ENCODE data around the gene XK.

Gene XK

GRCh38 chrX:37779857-37780256 lies 94.3 kb downstream of the XK start, which contains the start of gene CYBB:
TSS of gene CYBB (plus strand) at chrX:37780059. CDS start at chrX:37780078, 19 bp downstream.
- Histone ChIP-seq H3K79me1 (ENCODE audit: low read length) (no peaks in the 10 kb centered on the region), H2BK5ac (ENCODE audit: low read depth, low read length, poor library complexity) (no peak within 1 kb of the TSS), H3K14ac (ENCODE audit: low read length) (no peak within 1 kb of the TSS), H2BK120ac (ENCODE audit: insufficient read depth, low read length, poor library complexity) (no peak within 1 kb of the TSS), H3K18ac (ENCODE audit: low read length) (no peak within 1 kb of the TSS), H3K27me3 (ENCODE audit: insufficient read depth, low read length) (no peaks in the 10 kb centered on the region), H2AK5ac (ENCODE audit: low read length) (no peak within 1 kb of the TSS), H4K91ac (ENCODE audit: low read depth, low read length) (no peak within 1 kb of the TSS), H3K9ac (ENCODE audit: low read length) (no peak within 1 kb of the TSS), H3K4me1 (ENCODE audit: control insufficient read depth in 1 of 2, insufficient read depth in 2 of 2, low read length in 2 of 2) (no peaks in the 10 kb centered on the region), H4K12ac (ENCODE audit: low read depth, low read length) (no peak within 1 kb of the TSS), H3K4ac (ENCODE audit: low read depth, low read length) (no peak within 1 kb of the TSS), H3K4me2 (ENCODE audit: low read length) (no peak within 1 kb of the TSS), H3K23ac (ENCODE audit: low read length) (no peak within 1 kb of the TSS), H2BK12ac (ENCODE audit: low read length) (no peak within 1 kb of the TSS), H3K79me2 (ENCODE audit: control insufficient read depth, insufficient read depth, low read length, poor library complexity) (no peaks in the 10 kb centered on the region), H2AFZ (ENCODE audit: insufficient read depth, low read length, poor library complexity) (no peak within 1 kb of the TSS), H3K4me3 (ENCODE audit: low read depth, low read length) (no peak within 1 kb of the TSS), H4K8ac (ENCODE audit: low read depth, low read length) (no peak within 1 kb of the TSS), H3K9me3 (ENCODE audit: insufficient read depth, low read depth, low read length) (no peaks in the 10 kb centered on the region), H3K27ac (ENCODE audit: low read depth, low read length) (no peak within 1 kb of the TSS), H3K36me3 (ENCODE audit: control insufficient read depth in 1 of 2, insufficient read depth in 2 of 2, low read length in 2 of 2) (no peaks in the 10 kb centered on the region)
- DNase-seq, result no peak
- no CpG with 5 or more reads among the region's 2 CpGs for WGBS (ENCODE audit: extremely low coverage, insufficient coverage, insufficient read length)

GRCh38 chrX:37781081-37781480 lies 95.5 kb downstream of the XK start:
- no peaks in the 10 kb centered on the region for H3K27me3 ChIP-seq (ENCODE audit: insufficient read depth, low read length)
- H3K36me3 ChIP-seq (ENCODE audit: control insufficient read depth in 1 of 2, insufficient read depth in 2 of 2, low read length in 2 of 2), result no peaks in the 10 kb centered on the region
- H3K4me3 ChIP-seq (ENCODE audit: low read depth, low read length), result no peak overlapping the region
- no peaks in the 10 kb centered on the region for H3K9me3 ChIP-seq (ENCODE audit: insufficient read depth, low read depth, low read length)
- no CpG with 5 or more reads among the region's 4 CpGs for WGBS (ENCODE audit: extremely low coverage, insufficient coverage, insufficient read length)
- no peak overlapping the region for H4K12ac ChIP-seq (ENCODE audit: low read depth, low read length)
- no peaks in the 10 kb centered on the region for H3K4me1 ChIP-seq (ENCODE audit: control insufficient read depth in 1 of 2, insufficient read depth in 2 of 2, low read length in 2 of 2)
- no peak overlapping the region for H3K18ac ChIP-seq (ENCODE audit: low read length)
- no peak overlapping the region for H3K27ac ChIP-seq (ENCODE audit: low read depth, low read length)
- no peak overlapping the region for H2BK5ac ChIP-seq (ENCODE audit: low read depth, low read length, poor library complexity)
- no peaks in the 10 kb centered on the region for H3K79me1 ChIP-seq (ENCODE audit: low read length)
- H2AFZ ChIP-seq (ENCODE audit: insufficient read depth, low read length, poor library complexity), result no peak overlapping the region
- no peaks in the 10 kb centered on the region for H3K79me2 ChIP-seq (ENCODE audit: control insufficient read depth, insufficient read depth, low read length, poor library complexity)
- H2BK12ac ChIP-seq (ENCODE audit: low read length), result no peak overlapping the region
- no peak overlapping the region for H3K4ac ChIP-seq (ENCODE audit: low read depth, low read length)
- H2AK5ac ChIP-seq (ENCODE audit: low read length), result no peak overlapping the region
- H2BK120ac ChIP-seq (ENCODE audit: insufficient read depth, low read length, poor library complexity), result no peak overlapping the region
- H3K4me2 ChIP-seq (ENCODE audit: low read length), result no peak overlapping the region
- no peak overlapping the region for H3K14ac ChIP-seq (ENCODE audit: low read length)
- H3K23ac ChIP-seq (ENCODE audit: low read length), result no peak overlapping the region
- no peak overlapping the region for H3K9ac ChIP-seq (ENCODE audit: low read length)
- H4K91ac ChIP-seq (ENCODE audit: low read depth, low read length), result no peak overlapping the region
- no peak overlapping the region for H4K8ac ChIP-seq (ENCODE audit: low read depth, low read length)
- no peak for DNase-seq

All from trophoblast cell (in vitro differentiated cells and primary cell).